ENCODE results near the gene IL17REL. TPM values are rescaled to one million over a fixed set of nuclear protein-coding genes. Genes with fewer than 3 reads are reported as not detected.
A peak's percentile ranks its signal among the peaks of the same experiment; 100 is the strongest.

Gene IL17REL
- polyA plus RNA-seq, 3 donors, result not detected

GRCh38 chr22:50018608-50019285 is 6.2 kb upstream of the IL17REL start:
- no peak for DNase-seq

DNA sequence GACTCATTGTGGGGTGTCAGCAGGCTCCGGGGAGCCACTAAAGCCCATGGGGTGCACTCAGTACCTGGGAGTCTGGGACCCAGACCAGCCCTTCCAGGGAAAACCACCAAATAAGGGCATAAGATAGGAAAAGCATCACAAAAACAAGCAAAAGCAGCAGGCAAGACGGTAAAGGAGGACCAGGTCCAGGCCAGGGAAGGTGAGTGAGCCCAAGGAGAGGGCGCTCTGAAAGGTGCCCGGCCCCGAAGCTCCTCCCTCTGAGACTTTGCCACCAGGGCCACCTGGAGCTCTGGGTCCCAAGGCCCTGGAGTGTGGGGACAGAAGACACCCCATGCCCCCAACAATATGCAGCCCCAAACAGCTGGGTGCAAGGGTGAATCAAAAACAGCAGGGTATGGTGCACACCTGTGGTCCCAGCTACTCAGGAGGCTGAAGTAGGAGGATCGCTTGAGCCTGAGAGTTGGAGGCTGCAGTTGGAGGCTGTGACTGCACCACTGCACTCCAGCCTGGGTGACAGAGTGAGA is 5.2 kb upstream of the IL17REL start:
- peak overlapping the region in 1 of 2 donors; percentile 40 for H3K4me3 Mint-ChIP-seq
- intact Hi-C loops (cut with micrococcal nuclease), result no loop called here
- H3K4me3 ChIP-seq (replicated peaks in 1 of 3; ENCODE audit: low read depth in 2 of 3, low read length in 3 of 3), result no peak overlapping the region
- no peak overlapping the region for H2AFZ ChIP-seq (ENCODE audit: insufficient read depth, low read depth, low read length, poor library complexity, severe bottlenecking)
- peaks cover 5 to 7% of the 10 kb centered on the region in 2 donors for H3K9me3 ChIP-seq (replicated peaks in 1 of 2; ENCODE audit: control insufficient read depth in 1 of 2, insufficient read depth in 1 of 2, low read length in 2 of 2)
- no peak overlapping the region for H3K9ac ChIP-seq (ENCODE audit: insufficient read depth, low read length, poor library complexity, severe bottlenecking)
- H4K20me1 ChIP-seq (ENCODE audit: insufficient read depth, low read length), result no peaks in the 10 kb centered on the region
- H3K27me3 ChIP-seq (ENCODE audit: control insufficient read depth in 2 of 2, insufficient read depth in 2 of 2, low read length in 2 of 2), result peaks cover 7 to 54% of the 10 kb centered on the region in 2 donors
- H3K79me2 ChIP-seq (ENCODE audit: insufficient read depth, low read length), result no peaks in the 10 kb centered on the region
- H3K4me1 ChIP-seq (ENCODE audit: control insufficient read depth in 1 of 2, insufficient read depth in 2 of 2, low read length in 2 of 2), result no peaks in the 10 kb centered on the region
- peaks cover 6% of the 10 kb centered on the region for H3K4me1 Mint-ChIP-seq
- H3K4me2 ChIP-seq (replicated peaks; ENCODE audit: extremely low read depth, low read length, poor library complexity, severe bottlenecking), result no peak overlapping the region
- no peak overlapping the region for H3K27ac ChIP-seq (ENCODE audit: low read depth in 1 of 2, low read length in 2 of 2)
- H3K9me3 Mint-ChIP-seq, result peaks cover 0 to 4% (median 0%) of the 10 kb centered on the region in 7 donors
- H3K36me3 ChIP-seq (replicated peaks in 1 of 2; ENCODE audit: control insufficient read depth in 1 of 2, insufficient read depth in 2 of 2, low read length in 2 of 2), result no peaks in the 10 kb centered on the region
- H3K27ac Mint-ChIP-seq, result no peak overlapping the region
- DNase-seq, result no peak
- peaks cover 32 to 56% (median 55%) of the 10 kb centered on the region in 3 donors for H3K27me3 Mint-ChIP-seq (ENCODE audit: low read depth in 3 of 3)
- TF ChIP-seq, protein P1, sequence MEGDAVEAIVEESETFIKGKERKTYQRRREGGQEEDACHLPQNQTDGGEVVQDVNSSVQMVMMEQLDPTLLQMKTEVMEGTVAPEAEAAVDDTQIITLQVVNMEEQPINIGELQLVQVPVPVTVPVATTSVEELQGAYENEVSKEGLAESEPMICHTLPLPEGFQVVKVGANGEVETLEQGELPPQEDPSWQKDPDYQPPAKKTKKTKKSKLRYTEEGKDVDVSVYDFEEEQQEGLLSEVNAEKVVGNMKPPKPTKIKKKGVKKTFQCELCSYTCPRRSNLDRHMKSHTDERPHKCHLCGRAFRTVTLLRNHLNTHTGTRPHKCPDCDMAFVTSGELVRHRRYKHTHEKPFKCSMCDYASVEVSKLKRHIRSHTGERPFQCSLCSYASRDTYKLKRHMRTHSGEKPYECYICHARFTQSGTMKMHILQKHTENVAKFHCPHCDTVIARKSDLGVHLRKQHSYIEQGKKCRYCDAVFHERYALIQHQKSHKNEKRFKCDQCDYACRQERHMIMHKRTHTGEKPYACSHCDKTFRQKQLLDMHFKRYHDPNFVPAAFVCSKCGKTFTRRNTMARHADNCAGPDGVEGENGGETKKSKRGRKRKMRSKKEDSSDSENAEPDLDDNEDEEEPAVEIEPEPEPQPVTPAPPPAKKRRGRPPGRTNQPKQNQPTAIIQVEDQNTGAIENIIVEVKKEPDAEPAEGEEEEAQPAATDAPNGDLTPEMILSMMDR (IDR thresholded peaks at IDR 0.05), result no peak
- H3K36me3 Mint-ChIP-seq, result no peaks in the 10 kb centered on the region
- WGBS (ENCODE audit: insufficient coverage), result 98% methylated on average over 5 of the region's 6 CpGs

More at GRCh38 chr22:50018608-50019285, 6.2 kb upstream of the IL17REL start:
- no peak overlapping the region for H2AFZ ChIP-seq (ENCODE audit: insufficient read depth, low read depth, low read length, poor library complexity, severe bottlenecking)
- WGBS (ENCODE audit: insufficient coverage), result 57% methylated on average over 5 of the region's 11 CpGs
- no peak overlapping the region for H3K4me2 ChIP-seq (replicated peaks; ENCODE audit: extremely low read depth, low read length, poor library complexity, severe bottlenecking)
- no peaks in the 10 kb centered on the region for H3K79me2 ChIP-seq (ENCODE audit: insufficient read depth, low read length)
- Mint-ChIP-seq H3K4me1 (peaks cover 6% of the 10 kb centered on the region), H3K4me3 (no peak overlapping the region), H3K36me3 (no peaks in the 10 kb centered on the region), H3K9me3 (peaks cover 0 to 4% (median 0%) of the 10 kb centered on the region in 7 donors), H3K27me3 (ENCODE audit: low read depth in 3 of 3) (peaks cover 30 to 50% (median 48%) of the 10 kb centered on the region in 3 donors), H3K27ac (no peak overlapping the region)
- H3K36me3 ChIP-seq (replicated peaks in 1 of 2; ENCODE audit: control insufficient read depth in 1 of 2, insufficient read depth in 2 of 2, low read length in 2 of 2), result no peaks in the 10 kb centered on the region
- H3K4me3 ChIP-seq (replicated peaks in 1 of 3; ENCODE audit: low read depth in 2 of 3, low read length in 3 of 3), result no peak overlapping the region
- H3K27ac ChIP-seq (ENCODE audit: low read depth in 1 of 2, low read length in 2 of 2), result no peak overlapping the region
- H3K9me3 ChIP-seq (replicated peaks in 1 of 2; ENCODE audit: control insufficient read depth in 1 of 2, insufficient read depth in 1 of 2, low read length in 2 of 2), result peaks cover 5 to 7% of the 10 kb centered on the region in 2 donors
- peaks cover 7 to 46% of the 10 kb centered on the region in 2 donors for H3K27me3 ChIP-seq (ENCODE audit: control insufficient read depth in 2 of 2, insufficient read depth in 2 of 2, low read length in 2 of 2)
- TF ChIP-seq, protein P1 (IDR thresholded peaks at IDR 0.05), result no peak
- H3K9ac ChIP-seq (ENCODE audit: insufficient read depth, low read length, poor library complexity, severe bottlenecking), result no peak overlapping the region
- H3K4me1 ChIP-seq (ENCODE audit: control insufficient read depth in 1 of 2, insufficient read depth in 2 of 2, low read length in 2 of 2), result no peaks in the 10 kb centered on the region
- H4K20me1 ChIP-seq (ENCODE audit: insufficient read depth, low read length), result no peaks in the 10 kb centered on the region
- intact Hi-C loops (cut with micrococcal nuclease), result no loop called here

Measured in CD14-positive monocyte (primary cell).